OCI-LY7 (cell line): ENCODE data around the gene MAP1LC3B. TPM values are rescaled to one million over a fixed set of nuclear protein-coding genes. Genes with fewer than 3 reads are reported as not detected.

ENCODE experiments used
- BruUV-seq: library from RNA; stranded (reverse); fragments of 400-500 nt; replicated peaks from 2 replicates; lab custom pipeline; 2021; lab: Mats Ljungman, UMichigan
- CTCF ChIA-PET: fragments of 300-600 bp; sonication (Branson Sonifier 250); formaldehyde crosslinking; loops from one replicate; lab custom pipeline; 2022; ENCODE audit warnings: antibody characterized with exemption; ENCODE audit not compliant: unreplicated experiment; lab: Charles Lee
- POLR2A ChIA-PET: fragments of 300-600 bp; sonication (Branson Sonifier 250); formaldehyde crosslinking; loops from one replicate; lab custom pipeline; 2022; ENCODE audit warnings: antibody characterized with exemption; lab: Charles Lee
- DNase-seq: peaks from one replicate; pipeline ENCODE4 v3.0.0-alpha.2; 2015; ENCODE audit warnings: low spot score
- H2AFZ ChIP-seq: fragments of 200-600 bp; sonication (generic), shearing (Covaris generic); 2 replicates; pipeline ENCODE4 v1.6.1; 2014; ENCODE audit warnings: mild to moderate bottlenecking, antibody characterized with exemption, low read length, moderate library complexity
- H3K27ac ChIP-seq: fragments of 200-600 bp; sonication (generic); 2 replicates; pipeline ENCODE4 v1.5.1; 2014; ENCODE audit warnings: mixed run types, low read depth, mild to moderate bottlenecking, moderate library complexity, low read length, inconsistent platforms; ENCODE audit not compliant: poor library complexity, severe bottlenecking
- H3K36me3 ChIP-seq: fragments of 200-600 bp; sonication (generic); 2 replicates; pipeline ENCODE4 v1.6.1; 2014; ENCODE audit warnings: mild to moderate bottlenecking, antibody characterized with exemption, low read length, moderate library complexity, mixed read lengths; ENCODE audit not compliant: insufficient read depth
- H3K4me1 ChIP-seq: fragments of 200-600 bp; sonication (generic); 2 replicates; pipeline ENCODE4 v1.5.1; 2014; ENCODE audit warnings: mild to moderate bottlenecking, low read length; ENCODE audit not compliant: insufficient read depth, poor library complexity, severe bottlenecking
- H3K4me2 ChIP-seq: fragments of 200-600 bp; sonication (generic); 2 replicates; pipeline ENCODE4 v1.6.1; 2014; ENCODE audit warnings: mild to moderate bottlenecking, low read length
- H3K4me3 ChIP-seq: fragments of 200-600 bp; sonication (generic); 2 replicates; pipeline ENCODE4 v1.5.1; 2014; ENCODE audit warnings: mild to moderate bottlenecking, low read depth, low read length; ENCODE audit not compliant: poor library complexity, severe bottlenecking
- H3K79me2 ChIP-seq: fragments of 200-600 bp; sonication (generic); 2 replicates; pipeline ENCODE4 v1.6.1; 2016; ENCODE audit warnings: low read depth, mild to moderate bottlenecking, low read length, moderate library complexity, mixed read lengths; ENCODE audit not compliant: insufficient read depth
- H3K9me2 ChIP-seq: fragments of 200-600 bp; sonication (generic); 2 replicates; pipeline ENCODE4 v1.6.1; 2016; ENCODE audit warnings: mild to moderate bottlenecking, low read length, mixed read lengths; ENCODE audit not compliant: insufficient read depth
- H3K9me3 ChIP-seq: fragments of 200-600 bp; sonication (generic); 2 replicates; pipeline ENCODE4 v1.6.1; 2014; ENCODE audit warnings: mild to moderate bottlenecking, mixed run types, low read length, mixed read lengths
- H4K20me1 ChIP-seq: fragments of 200-600 bp; sonication (generic); 2 replicates; pipeline ENCODE4 v1.6.1; 2014; ENCODE audit warnings: mild to moderate bottlenecking, antibody characterized with exemption, low read length, moderate library complexity, mixed read lengths; ENCODE audit not compliant: insufficient read depth
- EZH2phosphoT487 ChIP-seq: fragments of 200-600 bp; sonication (generic); IDR thresholded peaks from 2 replicates; pipeline ENCODE4 v1.6.1; 2018; ENCODE audit warnings: low read depth, borderline replicate concordance, mild to moderate bottlenecking, mixed run types, antibody characterized with exemption, low read length, moderate library complexity, mixed read lengths
- intact Hi-C: fragments of 100-400 bp; cut with micrococcal nuclease; formaldehyde crosslinking; loops from one replicate; pipeline ENCODE4 v1.10.0; 2022; ENCODE audit not compliant: unreplicated experiment
- total RNA-seq, 2 experiments: library from RNA; depleted of rRNA in 1 of 2; stranded (reverse); fragments of >200 nt in 1 of 2; shearing (Covaris generic) in 1 of 2; gene quantifications; 2 replicates each; pipeline ENCODE4 v1.2.3, GENCODE V29; 2014 to 2022
- TF ChIP-seq, protein P1 (sequence below): fragments of 200-600 bp; sonication (generic); conservative IDR thresholded peaks from 2 replicates; pipeline ENCODE4 v1.5.1; 2014; ENCODE audit warnings: mild to moderate bottlenecking, antibody characterized with exemption, low read length, moderate library complexity, mixed read lengths

MAP1LC3B gene
- total RNA-seq, 2 experiments from 2014 or later = 15.3 to 43.8 TPM

DNA sequence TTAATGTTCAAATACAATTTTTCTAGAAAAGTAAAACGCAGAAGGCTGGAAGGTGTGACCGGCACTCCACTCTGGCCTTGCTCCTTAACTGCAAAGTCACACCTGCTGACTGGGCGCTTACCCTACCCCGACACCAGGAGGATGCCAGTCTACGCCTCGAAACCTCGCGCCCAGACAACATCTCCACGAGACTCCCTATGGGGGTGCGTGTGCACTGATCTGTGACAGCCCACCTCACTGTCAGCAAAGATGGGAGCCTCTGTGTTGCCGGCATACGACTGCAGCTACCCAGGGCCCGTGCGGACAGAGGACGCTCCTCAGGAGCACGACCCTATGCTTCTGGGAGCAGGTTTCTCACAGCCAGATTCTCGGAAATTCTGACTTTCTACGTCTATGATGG is 26.1 kb downstream of the MAP1LC3B start:
- no peaks in the 10 kb centered on the region for H3K79me2 ChIP-seq
- H3K4me2 ChIP-seq = no peak overlapping the region
- TF ChIP-seq, protein P1, sequence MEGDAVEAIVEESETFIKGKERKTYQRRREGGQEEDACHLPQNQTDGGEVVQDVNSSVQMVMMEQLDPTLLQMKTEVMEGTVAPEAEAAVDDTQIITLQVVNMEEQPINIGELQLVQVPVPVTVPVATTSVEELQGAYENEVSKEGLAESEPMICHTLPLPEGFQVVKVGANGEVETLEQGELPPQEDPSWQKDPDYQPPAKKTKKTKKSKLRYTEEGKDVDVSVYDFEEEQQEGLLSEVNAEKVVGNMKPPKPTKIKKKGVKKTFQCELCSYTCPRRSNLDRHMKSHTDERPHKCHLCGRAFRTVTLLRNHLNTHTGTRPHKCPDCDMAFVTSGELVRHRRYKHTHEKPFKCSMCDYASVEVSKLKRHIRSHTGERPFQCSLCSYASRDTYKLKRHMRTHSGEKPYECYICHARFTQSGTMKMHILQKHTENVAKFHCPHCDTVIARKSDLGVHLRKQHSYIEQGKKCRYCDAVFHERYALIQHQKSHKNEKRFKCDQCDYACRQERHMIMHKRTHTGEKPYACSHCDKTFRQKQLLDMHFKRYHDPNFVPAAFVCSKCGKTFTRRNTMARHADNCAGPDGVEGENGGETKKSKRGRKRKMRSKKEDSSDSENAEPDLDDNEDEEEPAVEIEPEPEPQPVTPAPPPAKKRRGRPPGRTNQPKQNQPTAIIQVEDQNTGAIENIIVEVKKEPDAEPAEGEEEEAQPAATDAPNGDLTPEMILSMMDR = no peak
- H3K4me3 ChIP-seq = no peak overlapping the region
- H3K4me1 ChIP-seq = no peaks in the 10 kb centered on the region
- H3K36me3 ChIP-seq = peaks cover 26% of the 10 kb centered on the region
- ChIA-PET POLR2A (no interaction called here), CTCF (no interaction called here)
- no peak overlapping the region for H3K27ac ChIP-seq
- H4K20me1 ChIP-seq = no peaks in the 10 kb centered on the region
- intact Hi-C loops = no loop called here
- no TSS peak for BruUV-seq
- no peaks in the 10 kb centered on the region for H3K9me2 ChIP-seq
- DNase-seq = no peak
- no peaks in the 10 kb centered on the region for H3K9me3 ChIP-seq
- H2AFZ ChIP-seq = no peak overlapping the region

DNA sequence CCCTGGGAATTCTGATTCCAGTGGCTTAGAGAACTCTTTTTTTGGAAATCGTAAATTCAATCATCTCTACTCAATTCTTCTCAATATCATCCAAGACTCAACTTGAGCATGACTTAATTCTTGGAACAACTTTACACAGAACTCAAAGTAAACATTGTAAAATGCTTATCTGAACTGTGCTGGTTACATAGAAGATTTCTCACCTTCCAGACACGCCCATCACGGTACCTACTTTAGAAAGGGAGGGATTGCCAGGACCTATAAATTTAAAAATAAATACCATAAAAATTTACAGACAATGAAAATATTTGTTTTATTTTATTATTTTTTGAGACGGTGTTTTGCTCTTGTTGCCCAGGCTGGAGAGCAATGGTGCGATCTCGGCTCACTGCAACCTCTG is 26.5 kb downstream of the MAP1LC3B start:
- no peaks in the 10 kb centered on the region for H3K79me2 ChIP-seq
- H3K9me2 ChIP-seq = no peaks in the 10 kb centered on the region
- no peak overlapping the region for H3K27ac ChIP-seq
- intact Hi-C loops = no loop called here
- no peak overlapping the region for H3K4me3 ChIP-seq
- ChIA-PET POLR2A (no interaction called here), CTCF (no interaction called here)
- H2AFZ ChIP-seq = no peak overlapping the region
- H3K4me1 ChIP-seq = no peaks in the 10 kb centered on the region
- DNase-seq = no peak
- no peaks in the 10 kb centered on the region for H4K20me1 ChIP-seq
- H3K36me3 ChIP-seq = peaks cover 26% of the 10 kb centered on the region
- BruUV-seq = no TSS peak
- H3K9me3 ChIP-seq = no peaks in the 10 kb centered on the region
- no peak for TF ChIP-seq EZH2phosphoT487
- TF ChIP-seq, protein P1 = no peak
- no peak overlapping the region for H3K4me2 ChIP-seq

- BruUV-seq = no TSS peak
- Histone ChIP-seq H3K36me3 (peaks cover 26% of the 10 kb centered on the region), H3K79me2 (no peaks in the 10 kb centered on the region), H3K9me3 (no peaks in the 10 kb centered on the region), H3K4me1 (no peaks in the 10 kb centered on the region), H3K4me2 (no peak overlapping the region), H4K20me1 (no peaks in the 10 kb centered on the region), H3K27ac (no peak overlapping the region), H3K9me2 (no peaks in the 10 kb centered on the region), H3K4me3 (no peak overlapping the region), H2AFZ (no peak overlapping the region)
- TF ChIP-seq, protein P1 = peak; percentile 60
- TF ChIP-seq EZH2phosphoT487 = no peak
- ChIA-PET POLR2A (no interaction called here), CTCF (no interaction called here)
- intact Hi-C loops = no loop called here
- DNase-seq = peak; percentile 8
Measured at GRCh38 chr16:87420026-87421002, 28.2 kb downstream of the MAP1LC3B start.
